SK-N-SH (cell line): ENCODE measurements around the gene ZBED3.

Source experiments
- CTCF ChIP-seq: fragments of 200-600 bp; sonication (generic); IDR thresholded peaks from 2 replicates; pipeline ENCODE4 v1.6.1; 2017; ENCODE audit warnings: antibody characterized with exemption, mild to moderate bottlenecking, moderate library complexity
- GABPA ChIP-seq: IDR thresholded peaks from 2 replicates; pipeline ENCODE4 v1.4.0; 2012; ENCODE audit warnings: low read depth, mild to moderate bottlenecking
- MXI1 ChIP-seq: IDR thresholded peaks from 2 replicates; pipeline ENCODE4 v1.6.1; 2012; ENCODE audit warnings: mild to moderate bottlenecking, low read depth, low read length, improper control_type of control experiment
- NFIC ChIP-seq: IDR thresholded peaks from 2 replicates; pipeline ENCODE4 v1.4.0; 2012; ENCODE audit warnings: borderline replicate concordance
- POLR2AphosphoS5 ChIP-seq: IDR thresholded peaks from 2 replicates; pipeline ENCODE4 v1.6.1; 2012; ENCODE audit warnings: low read depth, low read length
- RCOR1 ChIP-seq: fragments of 150-350 bp; IDR thresholded peaks from 2 replicates; pipeline ENCODE4 v1.6.1; 2017; ENCODE audit warnings: antibody characterized with exemption, low read length
- RXRA ChIP-seq: IDR thresholded peaks from 2 replicates; pipeline ENCODE4 v1.4.0; 2012; ENCODE audit warnings: low read depth, mild to moderate bottlenecking, borderline replicate concordance
- TCF12 ChIP-seq: IDR thresholded peaks from 2 replicates; pipeline ENCODE4 v1.4.0; 2012
- USF2 ChIP-seq: fragments of 150-350 bp; IDR thresholded peaks from 2 replicates; pipeline ENCODE4 v1.6.1; 2017; ENCODE audit warnings: antibody characterized with exemption, low read length, low read depth, borderline replicate concordance

- TF ChIP-seq CTCF (no peak), POLR2AphosphoS5 (no peak), RXRA (no peak), TCF12 (no peak), USF2 (no peak), MXI1 (no peak), GABPA (no peak), NFIC (no peak), RCOR1 (no peak)
These were observed 4.8 kb downstream of the ZBED3 start for GRCh38 chr5:77082280-77082679.
